ENCODE measurements around the gene EIF3L.

EIF3L gene

DNA sequence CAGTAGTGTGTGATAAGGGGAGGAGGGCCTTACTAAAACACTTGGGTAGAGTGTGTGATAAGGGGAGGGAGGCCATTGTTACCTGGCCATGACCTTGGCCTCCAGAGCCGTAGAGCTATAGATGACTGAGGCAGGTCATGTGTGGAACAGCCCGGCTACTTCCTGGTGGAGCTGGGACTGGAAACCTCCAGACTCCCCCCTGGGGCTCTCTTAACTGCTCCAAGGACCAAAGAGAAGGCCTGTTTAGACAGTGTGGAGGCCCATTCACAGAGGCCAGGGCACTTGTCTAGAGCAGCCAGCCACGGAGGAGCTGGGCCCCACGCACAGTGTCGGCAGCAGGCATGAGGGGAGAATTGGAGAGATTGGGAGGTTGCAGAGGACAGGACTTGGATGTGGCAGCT is 44.4 kb downstream of the EIF3L start:
- CTCF ChIA-PET = interaction anchor here (1.0 to 2.5 kb wide), 3 partner anchors 11 to 72 kb away, joined by 3 to 10 read pairs (median 3); no protein-coding TSS in a partner anchor
- POLR2A ChIA-PET = interaction anchor here (1.8 kb wide), 1 partner anchor 13 kb away, joined by 8 read pairs; the partner anchor contains the start of gene MICALL1
- H3K4me3 ChIP-seq (ENCODE audit: low read depth, low read length) = no peak overlapping the region
- TF ChIP-seq, protein P1, sequence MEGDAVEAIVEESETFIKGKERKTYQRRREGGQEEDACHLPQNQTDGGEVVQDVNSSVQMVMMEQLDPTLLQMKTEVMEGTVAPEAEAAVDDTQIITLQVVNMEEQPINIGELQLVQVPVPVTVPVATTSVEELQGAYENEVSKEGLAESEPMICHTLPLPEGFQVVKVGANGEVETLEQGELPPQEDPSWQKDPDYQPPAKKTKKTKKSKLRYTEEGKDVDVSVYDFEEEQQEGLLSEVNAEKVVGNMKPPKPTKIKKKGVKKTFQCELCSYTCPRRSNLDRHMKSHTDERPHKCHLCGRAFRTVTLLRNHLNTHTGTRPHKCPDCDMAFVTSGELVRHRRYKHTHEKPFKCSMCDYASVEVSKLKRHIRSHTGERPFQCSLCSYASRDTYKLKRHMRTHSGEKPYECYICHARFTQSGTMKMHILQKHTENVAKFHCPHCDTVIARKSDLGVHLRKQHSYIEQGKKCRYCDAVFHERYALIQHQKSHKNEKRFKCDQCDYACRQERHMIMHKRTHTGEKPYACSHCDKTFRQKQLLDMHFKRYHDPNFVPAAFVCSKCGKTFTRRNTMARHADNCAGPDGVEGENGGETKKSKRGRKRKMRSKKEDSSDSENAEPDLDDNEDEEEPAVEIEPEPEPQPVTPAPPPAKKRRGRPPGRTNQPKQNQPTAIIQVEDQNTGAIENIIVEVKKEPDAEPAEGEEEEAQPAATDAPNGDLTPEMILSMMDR (IDR thresholded peaks at IDR 0.05; ENCODE audit: insufficient read depth, low read length, missing control alignments) = no peak
- no peak for DNase-seq (ENCODE audit: low read depth, low spot score)

DNA sequence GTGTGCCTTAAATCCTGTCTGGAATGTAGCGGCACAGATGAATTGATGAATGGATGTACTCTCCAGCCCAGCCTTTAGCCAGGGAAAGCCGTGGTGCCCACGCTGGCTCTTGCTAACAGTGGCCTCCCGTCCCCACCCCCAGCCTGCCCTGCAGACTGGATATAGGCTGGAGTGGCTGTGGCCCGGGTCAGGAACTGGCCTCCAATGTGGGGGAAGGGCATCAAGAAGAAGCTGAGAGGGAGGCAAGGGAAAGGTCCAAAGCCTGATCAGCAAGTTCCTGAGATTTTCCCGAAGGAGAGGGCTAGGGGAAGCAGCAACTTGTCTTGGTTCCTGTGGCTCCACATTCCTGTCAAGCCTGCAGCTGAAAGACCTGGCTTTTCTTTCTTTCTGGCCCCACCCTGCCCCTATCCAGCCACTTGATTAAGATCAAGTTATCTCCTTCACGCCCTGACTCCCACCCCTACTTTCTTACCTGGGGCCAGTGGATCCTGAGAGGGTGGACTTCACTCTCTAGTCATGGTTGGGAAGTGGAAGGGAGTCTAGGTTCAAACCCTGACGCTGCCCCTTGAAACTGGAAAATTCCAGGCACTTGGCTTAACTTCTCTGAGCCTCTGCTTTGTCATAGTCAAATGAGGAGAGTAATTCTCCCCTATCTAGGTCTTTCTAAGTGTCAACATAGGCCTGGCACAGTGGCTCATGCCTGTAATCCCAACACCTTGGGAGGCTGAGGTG is 45.9 kb downstream of the EIF3L start:
- ChIA-PET CTCF (interaction anchor here (0.9 to 7.6 kb wide), 4 partner anchors 7 to 71 kb away, joined by 3 to 103 read pairs (median 4); partner anchors contain the start of gene MICALL1), POLR2A (interaction anchor here (1.5 to 3.1 kb wide), 2 partner anchors 8 to 10 kb away, joined by 6 to 14 read pairs; partner anchors contain the start of gene MICALL1)
- no peak for DNase-seq (ENCODE audit: low read depth, low spot score)
- TF ChIP-seq, protein P1 (IDR thresholded peaks at IDR 0.05; ENCODE audit: insufficient read depth, low read length, missing control alignments) = no peak
- H3K4me3 ChIP-seq (ENCODE audit: low read depth, low read length) = no peak overlapping the region

DNA sequence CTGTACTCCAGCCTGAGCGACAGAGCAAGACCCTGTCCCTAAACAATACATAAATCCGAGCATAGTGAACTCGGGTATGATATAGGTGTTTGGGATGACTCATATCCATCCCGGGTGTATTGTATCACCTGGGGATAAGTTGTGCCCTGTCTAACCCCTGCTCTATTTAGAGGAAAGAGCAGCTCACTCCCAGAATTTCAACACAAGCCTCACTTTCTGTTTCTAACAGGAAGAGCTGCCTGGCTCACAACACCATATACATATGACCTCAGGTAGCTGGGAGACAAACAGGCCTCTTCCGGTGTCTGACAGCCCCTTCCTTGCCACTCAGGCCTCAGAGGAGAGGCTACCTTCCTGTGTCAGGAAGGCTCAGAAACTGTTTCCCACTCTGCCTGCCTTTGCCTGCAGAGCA is 47.0 kb downstream of the EIF3L start:
- TF ChIP-seq, protein P1 (IDR thresholded peaks at IDR 0.05; ENCODE audit: insufficient read depth, low read length, missing control alignments) = no peak
- CTCF ChIA-PET = interaction anchor here (0.8 to 7.6 kb wide), 6 partner anchors 8 to 79 kb away, joined by 3 to 103 read pairs (median 6); partner anchors contain the start of gene MICALL1
- H3K4me3 ChIP-seq (ENCODE audit: low read depth, low read length) = no peak overlapping the region
- DNase-seq (ENCODE audit: low read depth, low spot score) = no peak
- POLR2A ChIA-PET = interaction anchor here (0.6 to 3.1 kb wide), 3 partner anchors 9 to 43 kb away, joined by 3 to 14 read pairs (median 6); partner anchors contain the start of gene MICALL1

DNA sequence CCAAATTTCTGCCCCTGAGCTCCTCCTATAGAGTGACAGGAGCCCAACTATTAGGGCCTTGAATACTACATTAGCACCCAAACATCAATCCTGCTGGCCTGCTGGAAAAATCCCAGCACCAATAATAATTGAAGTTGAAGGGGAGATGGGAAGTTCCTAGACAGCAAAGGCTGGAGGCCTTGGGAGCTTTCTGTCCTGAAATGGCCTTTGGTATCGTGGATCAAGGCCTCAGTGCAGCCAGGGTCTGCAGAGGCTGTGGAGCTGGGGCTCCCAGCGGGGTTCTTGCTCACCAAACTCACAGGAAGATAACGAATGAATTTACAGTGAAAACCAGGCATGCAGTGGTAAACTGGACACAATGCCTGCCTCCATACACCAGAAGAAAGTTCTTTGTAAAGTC is 47.7 kb downstream of the EIF3L start:
- ChIA-PET POLR2A (interaction anchor here (1.5 to 3.1 kb wide), 2 partner anchors 9 kb away, joined by 6 to 14 read pairs; partner anchors contain the start of gene MICALL1), CTCF (interaction anchor here (1.4 to 7.6 kb wide), 4 partner anchors 9 to 37 kb away, joined by 5 to 103 read pairs (median 13); partner anchors contain the start of gene MICALL1)
- no peak overlapping the region for H3K4me3 ChIP-seq (ENCODE audit: low read depth, low read length)
- DNase-seq (ENCODE audit: low read depth, low spot score) = no peak
- TF ChIP-seq, protein P1 (IDR thresholded peaks at IDR 0.05; ENCODE audit: insufficient read depth, low read length, missing control alignments) = no peak

DNA sequence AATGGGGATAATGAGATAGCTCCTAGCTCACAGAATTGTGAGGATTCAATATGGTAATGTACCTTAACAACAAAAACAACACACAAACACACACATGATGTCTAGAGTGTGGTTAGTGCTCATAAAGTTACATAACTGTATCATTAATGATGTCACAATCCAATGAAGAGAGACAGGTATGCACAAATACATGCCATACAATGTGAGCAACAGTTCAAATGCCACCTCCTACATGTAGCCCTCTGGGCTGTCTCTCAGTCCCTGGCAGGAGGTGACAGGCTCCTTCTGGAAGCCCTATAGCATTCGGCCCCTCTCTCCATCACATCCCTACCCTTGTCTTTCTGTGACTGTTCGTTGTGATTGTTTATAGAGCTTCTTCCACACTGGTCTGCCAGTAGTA is 48.6 kb downstream of the EIF3L start:
- TF ChIP-seq, protein P1 (IDR thresholded peaks at IDR 0.05; ENCODE audit: insufficient read depth, low read length, missing control alignments) = no peak
- ChIA-PET POLR2A (interaction anchor here (3.1 kb wide), 1 partner anchor 10 kb away, joined by 14 read pairs; no protein-coding TSS in a partner anchor), CTCF (interaction anchor here (1.0 to 7.6 kb wide), 6 partner anchors 8 to 36 kb away, joined by 3 to 103 read pairs (median 9); partner anchors contain the start of gene MICALL1)
- no peak for DNase-seq (ENCODE audit: low read depth, low spot score)
- no peak overlapping the region for H3K4me3 ChIP-seq (ENCODE audit: low read depth, low read length)

Measured in AG04449 (cell line).